ENCODE measurements around the gene PRIM1.
"Not testable (repeated sequence)": the region's sequence is repeated elsewhere in the genome, so short reads cannot be mapped to it uniquely, and the experiment has no call there.

The PRIM1 gene

GRCh38 chr12:56751712-56752598 lies at the start of gene PRIM1:
Gene PRIM1, minus strand, starts transcription at chr12:56752323. Its CDS starts 25 bp downstream, at chr12:56752298.
- no peak for DNase-seq

GRCh38 chr12:56800221-56800620 lies 48.1 kb upstream of the PRIM1 start:
- DNase-seq = no peak

GRCh38 chr12:56799345-56799744 lies 47.2 kb upstream of the PRIM1 start:
- DNase-seq = not testable (repeated sequence)

GRCh38 chr12:56795791-56796190 lies 43.7 kb upstream of the PRIM1 start:
- DNase-seq = not testable (repeated sequence)

GRCh38 chr12:56795046-56795562 lies 43.0 kb upstream of the PRIM1 start:
- not testable (repeated sequence) for DNase-seq

- not testable (repeated sequence) for DNase-seq
Measured at GRCh38 chr12:56793124-56793523, 41.0 kb upstream of the PRIM1 start.

- no peak for DNase-seq
Measured at GRCh38 chr12:56792678-56793077, 40.6 kb upstream of the PRIM1 start.

GRCh38 chr12:56789429-56789828 lies 37.3 kb upstream of the PRIM1 start:
- DNase-seq = not testable (repeated sequence)

- no peak for DNase-seq
Measured at GRCh38 chr12:56787498-56787897, 35.4 kb upstream of the PRIM1 start.

GRCh38 chr12:56785874-56786273 lies 33.8 kb upstream of the PRIM1 start:
- no peak for DNase-seq

- no peak for DNase-seq
Measured at GRCh38 chr12:56785141-56785865, 33.2 kb upstream of the PRIM1 start.

GRCh38 chr12:56781726-56782125 lies 29.6 kb upstream of the PRIM1 start:
- no peak for DNase-seq

- no peak for DNase-seq
Measured at GRCh38 chr12:56778756-56779155, 26.6 kb upstream of the PRIM1 start.

- DNase-seq = no peak
Measured at GRCh38 chr12:56776654-56777053, 24.5 kb upstream of the PRIM1 start.

GRCh38 chr12:56775638-56776037 lies 23.5 kb upstream of the PRIM1 start:
- DNase-seq = no peak

GRCh38 chr12:56773113-56773512 lies 21.0 kb upstream of the PRIM1 start:
- no peak for DNase-seq

- no peak for DNase-seq
Measured at GRCh38 chr12:56772625-56773024, 20.5 kb upstream of the PRIM1 start.

- no peak for DNase-seq
Measured at GRCh38 chr12:56769868-56770267, 17.7 kb upstream of the PRIM1 start.

- DNase-seq = no peak
Measured at GRCh38 chr12:56768424-56768823, 16.3 kb upstream of the PRIM1 start.

- no peak for DNase-seq
Measured at GRCh38 chr12:56766535-56766934, 14.4 kb upstream of the PRIM1 start.

GRCh38 chr12:56763753-56764657 lies 11.9 kb upstream of the PRIM1 start:
- no peak for DNase-seq

GRCh38 chr12:56761812-56762211 lies 9.7 kb upstream of the PRIM1 start:
- DNase-seq = no peak

GRCh38 chr12:56760460-56760859 lies 8.3 kb upstream of the PRIM1 start:
- no peak for DNase-seq

All from cortex of kidney (tissue), 1 donor.